Stimulated activated CD4-positive, alpha-beta T cell treated with anti-CD3 and anti-CD28 coated beads, TNF-alpha, amount 100 ng/mL, for 24 hours (primary cell): Measurements from ENCODE around the gene GREM1.

Experiments
- DNase-seq, 3 experiments: peaks; one replicate each; pipeline ENCODE4 v3.0.0-alpha.2; 2020; ENCODE audit warnings: low read depth in 3 of 3

The GREM1 gene

DNA sequence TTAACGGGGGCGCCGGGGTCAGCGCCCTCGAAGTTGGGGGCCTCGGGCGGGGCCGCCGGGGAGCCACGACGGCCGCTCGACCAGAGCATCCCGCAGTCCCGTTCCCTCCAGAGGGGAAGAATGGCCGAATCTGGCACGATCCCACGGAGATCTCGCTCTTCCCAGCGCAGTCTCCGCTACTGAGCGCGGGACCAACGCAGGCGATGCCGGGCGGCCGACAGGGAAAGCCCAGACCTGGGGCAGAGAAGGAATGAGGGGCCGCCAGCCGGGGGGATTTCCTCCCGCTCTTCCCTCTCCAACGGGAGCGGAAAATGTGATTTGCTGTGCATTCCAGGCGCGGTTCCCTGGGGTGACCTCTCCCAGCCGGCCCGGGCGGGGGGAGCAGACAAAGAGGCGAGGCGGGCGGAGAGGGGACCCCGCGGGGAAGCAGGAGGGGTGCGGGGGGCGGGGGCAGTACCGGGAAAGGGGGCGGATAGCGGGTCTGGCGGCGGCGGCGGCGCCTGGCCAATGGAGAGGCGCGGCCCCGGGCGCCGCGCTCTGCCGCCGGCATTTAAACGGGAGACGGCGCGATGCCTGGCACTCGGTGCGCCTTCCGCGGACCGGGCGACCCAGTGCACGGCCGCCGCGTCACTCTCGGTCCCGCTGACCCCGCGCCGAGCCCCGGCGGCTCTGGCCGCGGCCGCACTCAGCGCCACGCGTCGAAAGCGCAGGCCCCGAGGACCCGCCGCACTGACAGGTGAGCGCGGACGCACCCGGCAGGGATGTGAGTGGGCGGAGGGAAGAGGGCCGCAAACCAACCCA is at the start of gene GREM1:
GREM1 (plus strand) TSS at position 579 of the 801 bp plus-strand sequence. CDS start 12,687 bp downstream, outside the sequence.
- no peak for DNase-seq

GRCh38 chr15:32668942-32669341 is 48.9 kb upstream of the GREM1 start:
- DNase-seq = no peak

GRCh38 chr15:32669896-32670611 is 47.8 kb upstream of the GREM1 start:
- DNase-seq = no peak

GRCh38 chr15:32670623-32671022 is 47.2 kb upstream of the GREM1 start:
- DNase-seq = no peak

GRCh38 chr15:32671339-32672325 is 46.2 kb upstream of the GREM1 start:
- DNase-seq = no peak

DNA sequence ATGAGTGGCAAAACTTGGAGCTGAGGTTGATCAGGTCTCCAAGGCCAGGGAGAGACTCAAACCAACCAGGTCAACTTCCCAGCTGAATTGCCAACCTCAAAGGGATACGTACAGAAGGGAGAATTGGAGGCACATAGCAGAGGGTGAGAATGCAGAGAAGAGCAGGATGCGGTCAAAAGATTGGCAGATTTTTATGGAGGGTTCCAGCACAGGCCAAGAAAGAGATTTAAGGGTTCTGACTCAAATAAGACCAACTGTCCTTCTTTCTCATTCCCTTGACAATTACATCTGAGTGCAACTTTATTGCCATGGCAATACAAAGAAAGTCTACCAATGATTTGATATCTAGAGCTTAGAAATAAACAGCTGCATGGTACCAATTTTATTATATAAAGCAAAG is 43.1 kb upstream of the GREM1 start:
- DNase-seq = no peak

DNA sequence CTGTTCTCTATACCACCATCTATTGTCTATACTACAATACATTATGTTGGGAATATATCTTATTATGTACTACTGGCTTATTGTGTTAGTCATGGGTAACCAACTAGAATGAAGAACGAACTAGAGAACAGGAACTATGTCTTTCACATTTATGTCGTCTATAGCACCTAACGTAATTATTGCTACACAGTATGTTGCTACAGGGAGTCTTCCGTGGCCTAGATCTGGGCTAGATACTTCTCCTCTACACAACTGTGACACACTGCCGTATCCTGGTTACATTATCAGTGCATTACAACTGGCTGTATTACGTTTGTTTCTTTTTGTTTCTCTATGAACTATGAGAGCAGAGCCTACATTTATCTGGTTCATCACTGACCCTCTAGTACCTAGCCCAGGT is 42.3 kb upstream of the GREM1 start:
- no peak for DNase-seq

DNA sequence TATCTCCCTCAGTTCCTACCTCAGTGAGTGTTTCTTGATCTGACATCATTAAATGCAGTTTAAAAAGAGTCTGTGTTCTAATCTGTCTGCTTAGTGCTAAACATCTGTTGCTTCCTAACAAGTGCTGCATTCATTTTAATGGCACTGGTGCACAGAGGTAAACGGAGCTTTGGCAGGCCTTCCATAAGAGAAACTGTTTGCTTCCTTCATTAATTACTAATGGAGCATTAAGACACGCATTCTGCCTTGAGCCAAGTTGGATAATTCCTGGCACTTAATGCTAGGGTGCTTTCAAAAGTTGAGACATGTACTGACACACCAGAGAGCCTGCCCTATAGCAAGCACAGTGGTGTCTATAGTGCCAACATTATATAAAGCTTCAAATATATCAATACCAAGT is 41.6 kb upstream of the GREM1 start:
- DNase-seq = no peak

DNA sequence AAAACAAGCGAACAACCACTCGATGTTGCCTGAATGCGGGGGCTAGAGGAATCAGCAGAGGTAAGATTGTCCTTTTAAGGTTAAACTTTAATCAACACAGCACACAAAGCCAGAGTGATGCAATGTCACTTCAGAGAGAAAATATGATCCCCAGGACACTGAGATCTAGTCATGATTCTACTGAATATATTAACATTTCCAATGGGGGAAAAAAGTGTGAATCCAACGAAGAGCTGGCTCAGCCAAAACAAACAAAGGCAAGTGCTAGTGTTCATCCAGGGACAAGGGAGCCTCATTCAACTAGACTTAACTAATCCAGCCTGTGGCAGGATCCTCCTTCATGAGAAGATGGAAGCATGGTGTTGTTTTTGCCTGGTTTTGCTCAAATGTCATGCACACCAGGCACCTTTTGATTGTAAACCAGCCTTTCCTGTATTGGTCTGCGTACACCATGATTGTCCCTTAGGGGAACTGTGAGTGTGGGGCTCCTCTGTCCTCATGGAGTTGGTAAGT is 40.5 kb upstream of the GREM1 start:
- no peak for DNase-seq

GRCh38 chr15:32679298-32679690 is 38.5 kb upstream of the GREM1 start:
- DNase-seq = no peak

- no peak for DNase-seq
These were observed 35.2 kb upstream of the GREM1 start for GRCh38 chr15:32682569-32682968.

DNA sequence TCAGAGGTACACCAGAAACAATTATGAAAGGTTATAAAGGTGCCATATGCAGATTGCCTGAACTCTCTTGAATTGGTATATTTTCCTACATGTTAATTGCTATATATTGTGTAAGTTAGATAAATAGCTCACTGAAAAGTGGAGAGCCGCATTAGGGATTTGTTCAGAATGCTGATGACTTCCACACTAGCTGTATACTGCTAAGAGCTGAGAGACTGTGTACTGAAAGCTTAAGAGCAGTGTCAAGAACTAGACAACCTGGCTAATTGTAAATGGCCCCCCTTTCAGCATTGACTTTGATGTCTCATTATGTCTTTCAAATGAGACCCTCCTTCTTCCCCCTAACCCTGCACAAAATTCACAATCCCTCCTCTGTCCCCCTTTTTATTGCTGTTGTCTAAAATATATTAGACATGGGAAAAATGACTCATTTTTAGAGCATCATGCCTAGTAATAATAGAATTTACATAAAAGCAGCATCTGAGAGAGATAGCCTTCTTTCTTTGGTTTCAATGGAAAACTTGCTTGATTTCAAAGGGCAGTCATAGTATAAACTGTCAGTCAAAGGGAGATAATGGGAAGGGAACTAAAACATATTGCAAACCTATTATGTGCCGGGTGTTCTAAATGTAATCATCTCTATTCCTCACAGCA is 34.7 kb upstream of the GREM1 start:
- DNase-seq = no peak

GRCh38 chr15:32683906-32684584 is 33.8 kb upstream of the GREM1 start:
- no peak for DNase-seq

DNA sequence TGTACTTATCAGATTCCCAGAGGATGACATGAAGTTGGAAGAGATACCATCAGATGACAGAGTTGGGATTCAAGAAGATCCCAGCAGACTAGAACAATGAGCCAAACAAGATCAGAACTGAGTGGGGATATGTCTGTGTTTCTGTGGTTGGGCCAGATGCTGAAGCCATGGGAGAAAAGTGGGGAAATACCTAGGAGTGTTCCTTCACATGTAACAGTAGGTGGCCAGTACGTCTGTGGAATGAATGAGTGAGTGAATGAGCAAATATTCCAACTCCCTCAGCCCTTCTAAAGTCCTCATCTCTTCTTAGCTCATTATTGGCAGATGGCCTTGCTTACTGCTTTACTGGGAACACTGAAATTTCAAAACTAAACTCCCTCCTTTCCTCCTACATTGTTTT is 32.2 kb upstream of the GREM1 start:
- no peak for DNase-seq

DNA sequence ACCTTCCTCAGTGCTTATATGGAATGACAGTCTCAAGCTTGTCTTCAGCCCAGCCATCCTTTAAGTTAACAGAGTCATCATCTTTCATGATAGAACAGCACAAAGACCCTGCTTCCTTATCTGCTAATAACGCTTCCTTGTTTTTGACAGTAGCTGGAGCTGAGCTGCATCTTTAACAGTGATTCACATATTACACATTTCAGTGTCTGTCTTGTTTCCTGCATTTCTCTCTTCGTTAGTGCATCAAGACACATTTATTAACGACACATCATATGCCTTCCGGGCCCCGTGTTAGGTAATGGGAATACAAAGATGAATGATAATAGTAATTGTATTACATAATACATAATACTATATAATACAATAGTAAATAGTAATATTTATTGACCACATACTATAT is 30.2 kb upstream of the GREM1 start:
- DNase-seq = no peak

DNA sequence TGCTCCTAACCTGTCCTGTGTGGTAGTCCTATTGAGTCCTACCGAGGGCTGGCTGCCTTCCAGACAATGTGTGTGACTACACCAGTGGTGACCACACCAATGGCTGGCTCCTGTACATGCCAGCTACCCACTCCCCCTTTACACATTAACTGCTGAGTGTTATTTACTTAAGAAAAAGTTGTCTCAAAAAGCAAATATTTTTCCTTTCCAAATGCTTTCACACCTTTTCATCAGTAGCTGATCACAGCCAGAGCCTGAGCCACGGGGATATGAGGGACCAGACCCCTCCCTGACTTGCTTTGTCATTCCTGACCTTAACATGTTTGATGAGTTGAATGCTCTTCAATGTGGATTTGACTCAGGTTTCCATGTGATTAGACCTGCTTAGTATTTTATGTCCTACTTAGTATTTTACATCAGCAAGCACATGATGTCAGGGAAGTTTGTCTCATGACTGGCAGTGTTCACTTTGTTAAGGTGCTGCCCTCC is 29.6 kb upstream of the GREM1 start:
- no peak for DNase-seq

DNA sequence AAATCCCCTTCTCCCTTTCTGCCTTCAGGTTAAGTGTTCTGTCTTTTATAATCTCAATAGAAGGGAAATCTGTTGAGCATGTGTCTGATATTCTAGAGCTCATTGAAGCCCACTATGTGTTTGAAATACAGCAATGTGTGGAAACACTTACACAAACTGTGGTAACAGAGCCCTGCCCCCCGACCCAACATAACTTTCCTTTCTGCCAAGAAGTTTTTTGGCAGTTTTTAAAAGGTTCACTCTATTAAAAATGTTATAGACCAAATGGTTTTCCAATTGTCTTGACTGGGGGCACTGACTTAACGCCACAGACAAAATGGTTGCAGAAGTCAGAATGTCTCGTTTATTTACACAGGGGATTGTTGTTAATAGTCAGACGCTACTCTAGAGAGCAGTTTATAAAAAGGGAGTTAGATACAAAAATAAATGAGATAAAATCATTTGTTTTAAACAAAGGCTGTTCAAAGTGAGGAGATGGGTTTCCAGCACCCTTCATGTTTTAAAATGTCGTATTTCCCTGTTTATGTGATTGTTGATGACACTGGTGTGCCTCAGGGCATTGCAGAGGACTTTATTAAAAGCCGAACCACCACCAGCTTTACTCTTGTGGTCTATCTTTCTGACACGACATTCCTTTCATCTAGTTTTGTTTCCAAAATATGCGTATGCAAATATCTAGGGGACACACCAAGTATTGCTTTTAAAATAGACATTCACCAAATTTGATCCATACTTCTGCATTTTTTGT is 26.7 kb upstream of the GREM1 start:
- DNase-seq = no peak

GRCh38 chr15:32691689-32692038 is 26.1 kb upstream of the GREM1 start:
- no peak for DNase-seq

DNA sequence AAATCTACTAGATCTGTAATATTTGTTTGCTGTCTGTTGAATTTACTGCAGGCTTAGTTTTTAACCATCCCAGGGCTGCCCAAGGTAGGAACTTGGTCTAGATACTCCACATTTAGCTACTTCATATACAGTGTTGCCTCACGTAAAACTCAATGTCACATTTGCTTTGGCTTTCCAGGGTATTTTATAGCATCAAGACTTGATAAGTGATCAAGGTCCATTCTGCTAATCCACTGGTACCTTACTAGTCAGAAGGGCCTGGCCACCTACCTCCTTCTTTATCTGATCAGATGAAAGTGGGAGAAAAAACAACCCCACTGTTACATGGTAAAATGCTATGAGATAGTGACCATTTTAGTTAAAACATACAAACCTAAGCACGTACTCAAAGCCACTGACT is 25.5 kb upstream of the GREM1 start:
- DNase-seq = no peak
